Measurements from ENCODE around the gene HNRNPAB. TPM values are rescaled to one million over a fixed set of nuclear protein-coding genes. Genes with fewer than 3 reads are reported as not detected.

HNRNPAB gene
- polyA plus RNA-seq, 1 experiment: 102 TPM

- no peak overlapping the region for H3K4me3 ChIP-seq (ENCODE audit: low read depth, low read length)
- ChIA-PET POLR2A (interaction anchor here (1.1 to 1.6 kb wide), 2 partner anchors 12 to 22 kb away, joined by 3 read pairs; partner anchors contain the start of gene PHYKPL), CTCF (interaction anchor here (0.6 kb wide), 1 partner anchor 146 kb away, joined by 3 read pairs; no protein-coding TSS in a partner anchor)
- TF ChIP-seq CTCF (IDR thresholded peaks at IDR 0.05; ENCODE audit: low read depth, low read length): no peak
- no peaks in the 10 kb centered on the region for H3K9me3 ChIP-seq (ENCODE audit: control insufficient read depth, insufficient read depth, low read length)
- no peak for DNase-seq (ENCODE audit: low read depth, low spot score)
- no peaks in the 10 kb centered on the region for H3K27me3 ChIP-seq (ENCODE audit: control insufficient read depth, insufficient read depth, low read length)
- H3K27ac ChIP-seq (ENCODE audit: low read depth, low read length): no peak overlapping the region
Observed at GRCh38 chr5:178210073-178210535, 5.8 kb downstream of the HNRNPAB start.

GRCh38 chr5:178210686-178211085, 6.4 kb downstream of the HNRNPAB start:
- DNase-seq (ENCODE audit: low read depth, low spot score): no peak
- Histone ChIP-seq H3K4me3 (ENCODE audit: low read depth, low read length) (no peak overlapping the region), H3K27ac (ENCODE audit: low read depth, low read length) (no peak overlapping the region), H3K27me3 (ENCODE audit: control insufficient read depth, insufficient read depth, low read length) (no peaks in the 10 kb centered on the region), H3K9me3 (ENCODE audit: control insufficient read depth, insufficient read depth, low read length) (no peaks in the 10 kb centered on the region)
- CTCF ChIA-PET: no interaction called here
- POLR2A ChIA-PET: interaction anchor here (1.1 to 1.6 kb wide), 2 partner anchors 12 to 22 kb away, joined by 3 read pairs; partner anchors contain the start of gene PHYKPL
- TF ChIP-seq CTCF (IDR thresholded peaks at IDR 0.05; ENCODE audit: low read depth, low read length): no peak

GRCh38 chr5:178211095-178212048, 7.0 kb downstream of the HNRNPAB start:
- POLR2A ChIA-PET: interaction anchor here (1.6 kb wide), 1 partner anchor 11 kb away, joined by 3 read pairs; no protein-coding TSS in a partner anchor

GRCh38 chr5:178212241-178213002, 8.1 kb downstream of the HNRNPAB start:
- H3K27ac ChIP-seq (ENCODE audit: low read depth, low read length): no peak overlapping the region
- no peak for TF ChIP-seq CTCF (IDR thresholded peaks at IDR 0.05; ENCODE audit: low read depth, low read length)
- H3K9me3 ChIP-seq (ENCODE audit: control insufficient read depth, insufficient read depth, low read length): no peaks in the 10 kb centered on the region
- H3K27me3 ChIP-seq (ENCODE audit: control insufficient read depth, insufficient read depth, low read length): no peaks in the 10 kb centered on the region
- ChIA-PET POLR2A (no interaction called here), CTCF (interaction anchor here (1.0 kb wide), 1 partner anchor 23 kb away, joined by 3 read pairs; no protein-coding TSS in a partner anchor)
- H3K4me3 ChIP-seq (ENCODE audit: low read depth, low read length): no peak overlapping the region
- DNase-seq (ENCODE audit: low read depth, low spot score): no peak

More at GRCh38 chr5:178211095-178212048, 7.0 kb downstream of the HNRNPAB start:
- Histone ChIP-seq H3K9me3 (ENCODE audit: control insufficient read depth, insufficient read depth, low read length) (no peaks in the 10 kb centered on the region), H3K27me3 (ENCODE audit: control insufficient read depth, insufficient read depth, low read length) (no peaks in the 10 kb centered on the region), H3K27ac (ENCODE audit: low read depth, low read length) (no peak overlapping the region), H3K4me3 (ENCODE audit: low read depth, low read length) (no peak overlapping the region)
- CTCF ChIA-PET: no interaction called here
- no peak for DNase-seq (ENCODE audit: low read depth, low spot score)
- TF ChIP-seq CTCF (IDR thresholded peaks at IDR 0.05; ENCODE audit: low read depth, low read length): no peak

Measured in AG04450 (cell line).